Vagina (tissue), 2 donors: ENCODE results near the gene FAM53B. TPM values are rescaled to one million over a fixed set of nuclear protein-coding genes. Genes with fewer than 3 reads are reported as not detected.
A peak's percentile ranks its signal among the peaks of the same experiment; 100 is the strongest.

Source experiments
- DNase-seq, 2 donors: peaks; one replicate each; pipeline ENCODE4 v3.0.0-alpha.2; 2017; ENCODE audit errors: extremely low spot score in 2 of 2
- H3K27ac ChIP-seq: fragments of 200-600 bp; sonication (generic); one replicate; pipeline ENCODE4 v1.5.1; 2019
- H3K27me3 ChIP-seq: fragments of 200-600 bp; sonication (generic); one replicate; pipeline ENCODE4 v1.5.1; 2019
- H3K36me3 ChIP-seq, 2 donors: fragments of 200-600 bp; sonication (generic); one replicate each; pipeline ENCODE4 v1.5.1; 2017 to 2019
- H3K4me1 ChIP-seq: fragments of 200-600 bp; sonication (generic); one replicate; pipeline ENCODE4 v1.5.1; 2019
- H3K4me3 ChIP-seq, 2 donors: fragments of 200-600 bp; sonication (generic); 1 replicate in 1 of 2; 2 replicates in 1 of 2; pipeline ENCODE4 v1.5.1; 2016 to 2019
- H3K9me3 ChIP-seq: fragments of 200-600 bp; sonication (generic); one replicate; pipeline ENCODE4 v1.5.1; 2019
- CTCF ChIP-seq, 3 experiments: fragments of 450-650 bp in 2 of 3; fragments of 200-600 bp in 1 of 3; sonication (generic) in 1 of 3; IDR thresholded peaks; one replicate each; pipeline ENCODE4 v1.5.1; 2017 to 2019; ENCODE audit warnings: antibody characterized with exemption in 3 of 3, mild to moderate bottlenecking in 2 of 3, moderate library complexity in 2 of 3
- POLR2A ChIP-seq, 2 donors: fragments of 450-650 bp; IDR thresholded peaks; one replicate each; pipeline ENCODE4 v1.6.1; 2017; ENCODE audit warnings: antibody characterized with exemption in 2 of 2, mild to moderate bottlenecking in 2 of 2, moderate library complexity in 2 of 2
- POLR2AphosphoS5 ChIP-seq, 2 donors: sonication (generic); formaldehyde crosslinking; IDR thresholded peaks; one replicate each; pipeline ENCODE4 v1.9.0; 2017; ENCODE audit warnings: antibody characterized with exemption in 2 of 2, mild to moderate bottlenecking in 2 of 2, low read depth in 1 of 2; ENCODE audit not compliant: insufficient read depth in 1 of 2
- intact Hi-C: fragments of 100-400 bp; cut with DNase I; formaldehyde crosslinking; loops from one replicate; pipeline ENCODE4 v1.15.1; 2023
- total RNA-seq: library from RNA; depleted of rRNA; stranded (reverse); fragments of >200 nt; gene quantifications from one replicate; pipeline ENCODE4 v1.2.3, GENCODE V29; 2016

FAM53B gene
- total RNA-seq, 1 donor from 2014 or later: 35.1 TPM

- peaks cover 89% of the 10 kb centered on the region for H3K4me1 ChIP-seq
- H3K27me3 ChIP-seq: no peaks in the 10 kb centered on the region
- H3K36me3 ChIP-seq: no peaks in the 10 kb centered on the region
These were observed 73.3 kb downstream of the FAM53B start for GRCh38 chr10:124670849-124671248.

GRCh38 chr10:124669824-124670654 is 74.1 kb downstream of the FAM53B start:
- peaks cover 93% of the 10 kb centered on the region for H3K4me1 ChIP-seq

More at GRCh38 chr10:124670849-124671248, 73.3 kb downstream of the FAM53B start:
- no peak for DNase-seq
- intact Hi-C loops: no loop called here
- Histone ChIP-seq H3K9me3 (no peaks in the 10 kb centered on the region), H3K27ac (no peak overlapping the region), H3K4me3 (no peak overlapping the region)
- TF ChIP-seq CTCF (IDR thresholded peaks at IDR 0.05) (no peak), POLR2AphosphoS5 (IDR thresholded peaks at IDR 0.05; ENCODE audit: insufficient read depth in 1 of 2, low read depth in 1 of 2) (no peak), POLR2A (IDR thresholded peaks at IDR 0.05) (no peak)

GRCh38 chr10:124669141-124669823 is 74.9 kb downstream of the FAM53B start:
- H3K4me1 ChIP-seq: peaks cover 88% of the 10 kb centered on the region
- H3K27ac ChIP-seq: peak overlapping the region; percentile 33
- no peak for DNase-seq
- H3K4me3 ChIP-seq: no peak overlapping the region
- no peaks in the 10 kb centered on the region for H3K27me3 ChIP-seq
- no peaks in the 10 kb centered on the region for H3K9me3 ChIP-seq
- intact Hi-C loops: no loop called here
- no peaks in the 10 kb centered on the region for H3K36me3 ChIP-seq
- no peak for TF ChIP-seq CTCF (IDR thresholded peaks at IDR 0.05)
- TF ChIP-seq POLR2A (IDR thresholded peaks at IDR 0.05): no peak
- TF ChIP-seq POLR2AphosphoS5 (IDR thresholded peaks at IDR 0.05; ENCODE audit: insufficient read depth in 1 of 2, low read depth in 1 of 2): no peak

More at GRCh38 chr10:124669824-124670654, 74.1 kb downstream of the FAM53B start:
- no peak for DNase-seq
- H3K36me3 ChIP-seq: no peaks in the 10 kb centered on the region
- no peak overlapping the region for H3K27ac ChIP-seq
- no peak overlapping the region for H3K4me3 ChIP-seq
- TF ChIP-seq POLR2A (IDR thresholded peaks at IDR 0.05) (no peak), POLR2AphosphoS5 (IDR thresholded peaks at IDR 0.05; ENCODE audit: insufficient read depth in 1 of 2, low read depth in 1 of 2) (no peak), CTCF (IDR thresholded peaks at IDR 0.05) (no peak)
- intact Hi-C loops: no loop called here
- no peaks in the 10 kb centered on the region for H3K9me3 ChIP-seq
- no peaks in the 10 kb centered on the region for H3K27me3 ChIP-seq

- Histone ChIP-seq H3K27ac (peak overlapping the region; percentile 33), H3K4me1 (peaks cover 81% of the 10 kb centered on the region)
- TF ChIP-seq POLR2AphosphoS5 (IDR thresholded peaks at IDR 0.05; ENCODE audit: insufficient read depth in 1 of 2, low read depth in 1 of 2) (no peak), POLR2A (IDR thresholded peaks at IDR 0.05) (no peak), CTCF (IDR thresholded peaks at IDR 0.05) (no peak)
These were observed 75.6 kb downstream of the FAM53B start for GRCh38 chr10:124668517-124669051.

More at GRCh38 chr10:124668517-124669051, 75.6 kb downstream of the FAM53B start:
- Histone ChIP-seq H3K4me3 (no peak overlapping the region), H3K36me3 (no peaks in the 10 kb centered on the region), H3K9me3 (no peaks in the 10 kb centered on the region), H3K27me3 (no peaks in the 10 kb centered on the region)
- DNase-seq: no peak
- intact Hi-C loops: no loop called here
